GM10266 (cell line): ENCODE measurements around the gene KCNJ18.
"Not testable (repeated sequence)": the region's sequence is repeated elsewhere in the genome, so short reads cannot be mapped to it uniquely, and the experiment has no call there.

Experiments used
- DNase-seq: peaks from one replicate; pipeline ENCODE4 v3.0.0; 2012; ENCODE audit errors: extremely low spot score
- TF ChIP-seq, protein P1 (sequence below): IDR thresholded peaks from 2 replicates; pipeline ENCODE4 v1.5.1; 2012; ENCODE audit warnings: mild to moderate bottlenecking, low read depth; ENCODE audit not compliant: control insufficient read depth, insufficient read depth; ENCODE audit errors: missing control alignments

The KCNJ18 gene

DNA sequence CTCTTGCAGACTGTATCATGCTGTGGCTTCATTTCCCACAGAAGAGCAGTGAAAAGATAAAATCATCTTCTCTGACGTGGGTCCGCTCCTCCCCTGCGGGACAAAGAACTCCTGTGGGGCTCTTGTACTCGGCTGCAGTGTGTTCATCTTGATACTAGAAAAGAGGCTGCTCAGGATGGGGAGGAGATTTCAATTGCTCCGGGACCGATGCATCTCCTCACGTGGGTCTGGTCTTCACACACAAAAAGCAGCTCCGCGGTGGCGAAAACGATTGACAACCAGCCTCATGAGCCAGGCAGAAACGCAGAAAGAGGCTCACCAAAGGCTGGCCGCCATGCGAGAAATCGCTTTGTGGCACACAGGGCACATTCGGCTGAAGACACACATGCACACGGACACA, 14.4 kb upstream of the KCNJ18 start:
- TF ChIP-seq, protein P1, sequence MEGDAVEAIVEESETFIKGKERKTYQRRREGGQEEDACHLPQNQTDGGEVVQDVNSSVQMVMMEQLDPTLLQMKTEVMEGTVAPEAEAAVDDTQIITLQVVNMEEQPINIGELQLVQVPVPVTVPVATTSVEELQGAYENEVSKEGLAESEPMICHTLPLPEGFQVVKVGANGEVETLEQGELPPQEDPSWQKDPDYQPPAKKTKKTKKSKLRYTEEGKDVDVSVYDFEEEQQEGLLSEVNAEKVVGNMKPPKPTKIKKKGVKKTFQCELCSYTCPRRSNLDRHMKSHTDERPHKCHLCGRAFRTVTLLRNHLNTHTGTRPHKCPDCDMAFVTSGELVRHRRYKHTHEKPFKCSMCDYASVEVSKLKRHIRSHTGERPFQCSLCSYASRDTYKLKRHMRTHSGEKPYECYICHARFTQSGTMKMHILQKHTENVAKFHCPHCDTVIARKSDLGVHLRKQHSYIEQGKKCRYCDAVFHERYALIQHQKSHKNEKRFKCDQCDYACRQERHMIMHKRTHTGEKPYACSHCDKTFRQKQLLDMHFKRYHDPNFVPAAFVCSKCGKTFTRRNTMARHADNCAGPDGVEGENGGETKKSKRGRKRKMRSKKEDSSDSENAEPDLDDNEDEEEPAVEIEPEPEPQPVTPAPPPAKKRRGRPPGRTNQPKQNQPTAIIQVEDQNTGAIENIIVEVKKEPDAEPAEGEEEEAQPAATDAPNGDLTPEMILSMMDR: no peak
- no peak for DNase-seq

DNA sequence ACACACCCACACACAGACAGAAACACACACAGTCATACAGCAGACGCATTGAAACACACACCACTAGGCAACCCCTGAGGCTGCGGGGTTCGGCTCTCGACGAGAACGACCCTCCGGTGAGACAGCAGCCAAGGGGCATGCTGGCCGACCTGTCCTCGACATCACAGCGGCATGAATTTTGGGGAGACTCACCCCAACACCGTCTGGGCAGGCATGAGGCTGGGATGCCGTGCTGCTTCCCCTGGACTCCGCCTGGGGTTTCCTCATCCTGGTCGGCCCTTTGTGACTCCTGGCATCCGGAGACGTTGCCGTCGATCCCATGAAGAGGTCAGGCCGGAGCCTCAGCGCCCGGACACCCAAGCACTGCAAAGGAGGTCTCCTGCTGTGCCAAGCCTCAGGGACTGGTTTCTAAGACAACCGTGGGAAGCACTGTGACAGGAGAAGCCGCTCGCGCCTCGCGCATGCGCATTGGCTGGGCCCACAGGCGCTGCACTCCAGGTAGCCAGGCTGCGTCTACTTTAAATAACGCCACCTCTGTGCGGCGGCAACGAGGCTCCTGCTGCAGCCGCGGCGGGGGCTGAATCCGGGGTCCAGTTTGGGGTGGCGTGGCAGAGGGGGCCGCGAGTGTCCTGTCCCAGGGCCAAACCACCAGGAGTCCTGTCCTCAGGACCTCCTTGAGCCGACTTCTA, 13.8 kb upstream of the KCNJ18 start:
- DNase-seq: no peak
- TF ChIP-seq, protein P1: no peak

DNA sequence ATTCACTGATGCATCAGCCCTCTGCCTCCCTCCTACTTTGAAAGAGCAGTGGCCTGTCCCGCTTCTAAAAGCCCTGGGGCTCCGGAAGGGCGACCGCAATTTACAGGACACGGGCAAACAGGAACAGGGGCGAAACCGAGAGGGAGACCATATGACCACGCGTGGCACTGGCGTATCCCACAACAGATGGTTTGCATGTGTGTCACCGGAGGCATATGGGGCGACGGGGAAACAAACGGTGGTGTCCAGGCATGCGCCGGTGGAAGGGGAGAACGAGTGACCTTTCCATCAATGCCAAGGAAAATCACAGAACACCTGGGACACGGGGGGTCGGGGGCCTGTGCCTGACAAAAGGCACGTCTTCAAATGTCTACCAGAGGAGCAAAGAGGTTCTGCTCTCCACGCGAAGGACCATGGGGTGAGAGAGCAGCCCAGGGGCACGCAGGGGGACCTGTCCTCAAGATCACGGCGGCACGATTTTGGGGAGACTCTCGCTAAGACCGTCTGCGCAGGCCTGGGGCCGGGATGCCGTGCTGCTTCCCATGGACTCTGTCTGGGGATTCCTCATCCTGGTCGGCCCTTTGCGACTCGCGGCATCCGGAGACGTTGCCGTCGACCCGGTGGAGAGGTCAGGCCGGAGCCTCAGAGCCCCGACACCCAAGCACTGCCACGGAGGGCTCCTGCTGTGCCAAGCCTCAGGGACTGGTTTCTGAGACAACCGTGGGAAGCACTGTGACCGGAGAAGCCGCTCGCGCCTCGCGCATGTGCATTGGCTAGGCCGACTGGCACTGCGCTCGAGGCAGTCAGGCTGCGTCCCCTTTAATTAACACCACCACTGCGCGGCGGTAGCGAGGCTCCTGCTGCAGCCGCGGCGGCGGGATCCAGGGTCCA, 12.8 kb upstream of the KCNJ18 start:
- DNase-seq: no peak
- TF ChIP-seq, protein P1: no peak

DNA sequence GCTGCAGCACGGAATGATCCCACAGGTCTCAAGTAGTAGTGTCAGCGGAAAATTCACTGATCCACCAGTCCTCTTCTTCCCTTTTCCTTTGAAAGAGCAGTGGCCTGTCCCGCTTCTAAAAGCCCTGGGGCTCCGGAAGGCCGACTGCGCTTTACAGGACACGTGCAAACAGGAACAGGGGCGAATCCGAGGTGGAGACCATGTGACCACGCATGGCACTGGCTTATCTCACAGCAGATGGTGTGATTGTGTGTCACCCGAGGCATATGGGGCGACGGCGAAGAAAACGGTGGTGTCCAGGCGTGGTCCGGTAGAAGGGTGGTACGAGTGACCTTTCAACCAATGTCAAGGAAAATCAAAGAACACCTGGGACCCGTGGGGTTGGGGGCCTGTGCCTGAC, 12.0 kb upstream of the KCNJ18 start:
- TF ChIP-seq, protein P1: no peak
- no peak for DNase-seq

DNA sequence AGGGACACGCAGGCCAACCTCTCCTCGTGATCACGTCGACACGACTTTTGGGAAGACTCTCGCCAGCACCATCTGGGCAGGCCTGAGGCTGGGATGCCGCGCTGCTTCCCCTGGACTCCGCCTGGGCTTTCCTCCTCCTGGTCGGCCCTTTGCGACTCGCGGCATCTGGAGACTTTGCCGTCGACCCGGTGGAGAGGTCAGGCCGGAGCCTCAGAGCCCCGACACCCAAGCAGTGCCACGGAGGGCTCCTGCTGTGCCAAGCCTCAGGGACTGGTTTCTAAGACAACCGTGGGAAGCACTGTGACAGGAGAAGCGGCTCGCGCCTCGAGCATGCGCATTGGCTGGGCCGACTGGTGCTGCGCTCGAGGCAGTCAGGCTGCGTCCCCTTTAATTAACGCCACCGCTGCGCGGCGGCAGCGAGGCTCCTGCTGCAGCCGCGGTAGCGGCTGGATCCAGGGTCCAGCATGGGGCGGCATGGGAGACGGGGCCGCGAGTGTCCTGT, 11.4 kb upstream of the KCNJ18 start:
- DNase-seq: not testable (repeated sequence)

DNA sequence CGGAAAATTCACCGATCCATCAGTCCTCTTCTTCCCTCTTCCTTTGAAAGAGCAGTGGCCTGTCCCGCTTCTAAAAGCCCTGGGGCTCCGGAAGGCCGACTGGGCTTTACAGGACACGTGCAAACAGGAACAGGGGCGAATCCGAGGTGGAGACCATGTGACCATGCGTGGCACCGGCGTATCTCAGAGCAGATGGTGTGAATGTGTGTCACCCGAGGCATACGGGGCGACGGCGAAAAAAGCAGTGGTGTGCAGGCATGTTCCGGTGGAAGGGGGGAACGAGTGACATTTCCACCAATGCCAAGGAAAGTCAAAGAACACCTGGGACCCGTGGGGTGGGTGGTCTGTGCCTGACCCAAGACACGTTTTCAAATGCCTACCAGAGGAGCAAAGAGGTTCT, 10.7 kb upstream of the KCNJ18 start:
- not testable (repeated sequence) for DNase-seq

DNA sequence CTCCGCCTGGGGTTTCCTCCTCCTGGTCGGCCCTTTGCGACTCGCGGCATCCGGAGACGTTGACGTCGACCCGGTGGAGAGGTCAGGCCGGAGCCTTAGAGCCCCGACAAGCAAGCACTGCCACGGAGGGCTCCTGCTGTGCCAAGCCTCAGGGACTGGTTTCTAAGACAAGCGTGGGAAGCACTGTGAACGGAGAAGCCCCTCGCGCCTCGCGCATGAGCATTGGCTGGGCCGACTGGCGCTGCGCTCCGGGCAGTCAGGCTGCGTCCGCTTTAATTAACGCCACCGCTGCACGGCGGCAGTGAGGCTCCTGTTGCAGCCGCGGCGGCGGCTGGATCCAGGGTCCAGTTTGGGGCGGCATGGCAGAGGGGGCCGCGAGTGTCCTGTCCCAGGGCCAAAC, 10.2 kb upstream of the KCNJ18 start:
- not testable (repeated sequence) for DNase-seq

DNA sequence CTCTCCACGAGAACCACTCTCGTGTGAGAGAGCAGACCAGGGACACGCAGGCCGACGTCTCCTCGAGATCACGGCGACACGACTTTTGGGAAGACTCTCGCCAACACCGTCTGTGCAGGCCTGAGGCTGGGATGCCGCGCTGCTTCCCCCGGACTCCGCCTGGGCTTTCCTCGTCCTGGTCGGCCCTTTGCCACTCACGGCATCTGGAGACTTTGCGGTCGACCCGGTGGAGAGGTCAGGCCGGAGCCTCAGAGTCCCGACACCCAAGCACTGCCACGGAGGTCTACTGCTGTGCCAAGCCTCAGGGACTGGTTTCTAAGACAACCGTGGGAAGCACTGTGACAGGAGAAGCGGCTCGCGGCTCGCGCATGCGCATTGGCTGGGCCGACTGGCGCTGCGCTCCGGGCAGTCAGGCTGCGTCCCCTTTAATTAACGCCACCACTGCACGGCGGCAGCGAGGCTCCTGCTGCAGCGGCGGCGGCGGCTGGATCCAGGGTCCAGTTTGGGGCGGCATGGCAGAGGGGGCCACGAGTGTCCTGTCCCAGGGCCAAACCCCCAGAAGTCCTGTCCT, 9.1 kb upstream of the KCNJ18 start:
- not testable (repeated sequence) for DNase-seq

DNA sequence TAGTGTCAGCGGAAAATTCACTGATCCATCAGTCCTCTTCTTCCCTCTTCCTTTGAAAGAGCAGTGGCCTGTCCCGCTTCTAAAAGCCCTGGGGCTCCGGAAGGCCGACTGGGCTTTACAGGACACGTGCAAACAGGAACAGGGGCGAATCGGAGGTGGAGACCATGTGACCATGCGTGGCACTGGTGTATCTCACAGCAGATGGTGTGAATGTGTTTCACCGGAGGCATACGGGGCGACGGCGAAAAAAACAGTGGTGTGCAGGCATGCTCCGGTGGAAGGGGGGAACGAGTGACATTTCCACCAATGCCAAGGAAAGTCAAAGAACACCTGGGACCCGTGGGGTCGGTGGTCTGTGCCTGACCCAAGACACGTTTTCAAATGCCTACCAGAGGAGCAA, 8.4 kb upstream of the KCNJ18 start:
- DNase-seq: not testable (repeated sequence)

DNA sequence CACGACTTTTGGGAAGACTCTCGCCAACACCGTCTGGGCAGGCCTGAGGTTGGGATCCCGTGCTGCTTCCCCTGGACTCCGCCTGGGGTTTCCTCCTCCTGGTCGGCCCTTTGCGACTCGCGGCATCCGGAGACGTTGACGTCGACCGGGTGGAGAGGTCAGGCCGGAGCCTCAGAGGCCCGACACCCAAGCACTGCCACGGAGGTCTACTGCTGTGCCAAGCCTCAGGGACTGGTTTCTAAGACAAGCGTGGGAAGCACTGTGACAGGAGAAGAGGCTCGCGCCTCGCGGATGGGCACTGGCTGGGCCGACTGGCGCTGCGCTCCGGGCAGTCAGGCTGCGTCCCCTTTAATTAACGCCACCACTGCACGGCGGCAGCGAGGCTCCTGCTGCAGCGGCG, 7.9 kb upstream of the KCNJ18 start:
- not testable (repeated sequence) for DNase-seq

DNA sequence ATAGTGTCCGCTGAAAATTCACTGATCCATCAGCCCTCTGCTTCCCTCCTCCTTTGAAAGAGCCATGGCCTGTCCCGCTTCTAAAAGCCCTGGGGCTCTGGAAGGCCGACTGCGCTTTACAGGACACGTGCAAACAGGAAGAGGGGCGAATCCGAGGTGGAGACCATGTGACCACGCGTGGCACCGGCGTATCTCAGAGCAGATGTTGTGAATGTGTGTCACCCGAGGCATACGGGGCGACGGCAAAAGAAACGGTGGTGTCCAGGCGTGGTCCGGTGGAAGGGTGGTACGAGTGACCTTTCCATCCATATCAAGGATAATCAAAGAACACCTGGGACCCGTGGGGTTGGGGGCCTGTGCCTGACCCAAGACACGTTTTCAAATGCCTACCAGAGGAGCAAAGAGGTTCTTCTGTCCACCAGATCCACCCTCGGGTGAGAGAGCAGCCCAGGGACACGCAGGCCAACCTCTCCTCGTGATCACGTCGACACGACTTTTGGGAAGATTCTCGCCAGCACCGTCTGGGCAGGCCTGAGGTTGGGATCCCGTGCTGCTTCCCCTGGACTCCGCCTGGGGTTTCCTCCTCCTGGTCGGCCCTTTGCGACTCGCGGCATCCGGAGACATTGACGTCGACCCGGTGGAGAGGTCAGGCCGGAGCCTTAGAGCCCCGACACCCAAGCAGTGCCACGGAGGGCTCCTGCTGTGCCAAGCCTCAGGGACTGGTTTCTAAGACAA, 7.1 kb upstream of the KCNJ18 start:
- not testable (repeated sequence) for DNase-seq
